Skeletal muscle satellite cell (primary cell): Measurements from ENCODE around the gene CCDC12.
"Not testable (repeated sequence)": the region's sequence is repeated elsewhere in the genome, so short reads cannot be mapped to it uniquely, and the experiment has no call there.

Experiments used
- H3K27me3 ChIP-seq: 2 replicates; pipeline ENCODE4 v1.7.0; 2013; ENCODE audit warnings: low read length; ENCODE audit not compliant: control insufficient read depth, insufficient read depth
- H3K36me3 ChIP-seq: 2 replicates; pipeline ENCODE4 v1.7.0; 2013; ENCODE audit warnings: mild to moderate bottlenecking, control low read depth, low read length; ENCODE audit not compliant: insufficient read depth
- H3K4me1 ChIP-seq: 2 replicates; pipeline ENCODE4 v1.7.0; 2013; ENCODE audit warnings: low read length; ENCODE audit not compliant: control insufficient read depth, insufficient read depth
- H3K4me2 ChIP-seq: 2 replicates; pipeline ENCODE4 v1.7.0; 2013; ENCODE audit warnings: mild to moderate bottlenecking, low read length
- H3K4me3 ChIP-seq: 2 replicates; pipeline ENCODE4 v1.7.0; 2013; ENCODE audit warnings: low read length
- H3K9ac ChIP-seq: 2 replicates; pipeline ENCODE4 v1.7.0; 2013; ENCODE audit warnings: mild to moderate bottlenecking, low read depth, low read length, moderate library complexity
- H3K9me3 ChIP-seq: replicated peaks from 2 replicates; pipeline ENCODE4 v1.7.0; 2013; ENCODE audit warnings: mild to moderate bottlenecking, control low read depth, low read length

Gene CCDC12

GRCh38 chr3:46970391-46971091 is 6.0 kb downstream of the CCDC12 start:
- H3K9ac ChIP-seq, result no peak overlapping the region

GRCh38 chr3:46968783-46969428 is 7.6 kb downstream of the CCDC12 start:
- Histone ChIP-seq H3K9ac (no peak overlapping the region), H3K9me3 (no peaks in the 10 kb centered on the region), H3K4me1 (peaks cover 24% of the 10 kb centered on the region), H3K36me3 (peaks cover 9% of the 10 kb centered on the region), H3K27me3 (no peaks in the 10 kb centered on the region), H3K4me2 (no peak overlapping the region), H3K4me3 (no peak overlapping the region)

More at GRCh38 chr3:46970391-46971091, 6.0 kb downstream of the CCDC12 start:
- peaks cover 20% of the 10 kb centered on the region for H3K4me1 ChIP-seq
- H3K36me3 ChIP-seq, result peaks cover 6% of the 10 kb centered on the region
- peak overlapping the region; percentile 1 for H3K4me2 ChIP-seq
- H3K9me3 ChIP-seq, result no peaks in the 10 kb centered on the region
- H3K4me3 ChIP-seq, result no peak overlapping the region
- no peaks in the 10 kb centered on the region for H3K27me3 ChIP-seq

GRCh38 chr3:46966811-46967210 is 9.7 kb downstream of the CCDC12 start:
- no peak overlapping the region for H3K4me2 ChIP-seq
- peaks cover 24% of the 10 kb centered on the region for H3K4me1 ChIP-seq
- H3K36me3 ChIP-seq, result peaks cover 8% of the 10 kb centered on the region
- no peak overlapping the region for H3K4me3 ChIP-seq
- no peak overlapping the region for H3K9ac ChIP-seq
- H3K27me3 ChIP-seq, result no peaks in the 10 kb centered on the region
- H3K9me3 ChIP-seq, result no peaks in the 10 kb centered on the region

- H3K9me3 ChIP-seq, result no peaks in the 10 kb centered on the region
- no peaks in the 10 kb centered on the region for H3K27me3 ChIP-seq
- H3K4me1 ChIP-seq, result peaks cover 21% of the 10 kb centered on the region
- H3K9ac ChIP-seq, result no peak overlapping the region
- H3K4me2 ChIP-seq, result no peak overlapping the region
- H3K36me3 ChIP-seq, result peaks cover 5% of the 10 kb centered on the region
- no peak overlapping the region for H3K4me3 ChIP-seq
Observed at GRCh38 chr3:46965151-46965550, 11.4 kb downstream of the CCDC12 start.

GRCh38 chr3:46964038-46964590 is 12.4 kb downstream of the CCDC12 start:
- not testable (repeated sequence) for H3K9me3 ChIP-seq, H3K36me3 ChIP-seq, H3K4me3 ChIP-seq, H3K9ac ChIP-seq, H3K4me2 ChIP-seq, H3K27me3 ChIP-seq
- H3K4me1 ChIP-seq, result peaks cover 31% of the 10 kb centered on the region

GRCh38 chr3:46962990-46963389 is 13.6 kb downstream of the CCDC12 start:
- H3K4me1 ChIP-seq, result peaks cover 27% of the 10 kb centered on the region

GRCh38 chr3:46962427-46962826 is 14.1 kb downstream of the CCDC12 start:
- Histone ChIP-seq H3K4me3 (no peak overlapping the region), H3K27me3 (no peaks in the 10 kb centered on the region), H3K4me2 (no peak overlapping the region), H3K9me3 (no peaks in the 10 kb centered on the region), H3K9ac (no peak overlapping the region), H3K4me1 (peaks cover 27% of the 10 kb centered on the region), H3K36me3 (peaks cover 3% of the 10 kb centered on the region)

More at GRCh38 chr3:46962990-46963389, 13.6 kb downstream of the CCDC12 start:
- Histone ChIP-seq H3K36me3 (peaks cover 3% of the 10 kb centered on the region), H3K9ac (no peak overlapping the region), H3K27me3 (no peaks in the 10 kb centered on the region), H3K9me3 (no peaks in the 10 kb centered on the region), H3K4me3 (no peak overlapping the region), H3K4me2 (no peak overlapping the region)

GRCh38 chr3:46960835-46961234 is 15.7 kb downstream of the CCDC12 start:
- H3K9ac ChIP-seq, result peak overlapping the region; percentile 0
- H3K27me3 ChIP-seq, result no peaks in the 10 kb centered on the region
- H3K4me2 ChIP-seq, result no peak overlapping the region
- H3K36me3 ChIP-seq, result peaks cover 3% of the 10 kb centered on the region
- no peak overlapping the region for H3K4me3 ChIP-seq
- H3K4me1 ChIP-seq, result peaks cover 27% of the 10 kb centered on the region
- H3K9me3 ChIP-seq, result no peaks in the 10 kb centered on the region

GRCh38 chr3:46960081-46960701 is 16.4 kb downstream of the CCDC12 start:
- H3K4me2 ChIP-seq, result no peak overlapping the region
- no peaks in the 10 kb centered on the region for H3K27me3 ChIP-seq
- peaks cover 1% of the 10 kb centered on the region for H3K36me3 ChIP-seq
- no peak overlapping the region for H3K4me3 ChIP-seq
- H3K9ac ChIP-seq, result peak overlapping the region; percentile 0
- H3K9me3 ChIP-seq, result no peaks in the 10 kb centered on the region
- H3K4me1 ChIP-seq, result peaks cover 27% of the 10 kb centered on the region

- Histone ChIP-seq H3K4me3 (no peak overlapping the region), H3K9me3 (no peaks in the 10 kb centered on the region), H3K4me1 (peaks cover 28% of the 10 kb centered on the region), H3K27me3 (no peaks in the 10 kb centered on the region), H3K9ac (no peak overlapping the region), H3K36me3 (no peaks in the 10 kb centered on the region), H3K4me2 (no peak overlapping the region)
Observed at GRCh38 chr3:46959161-46959511, 17.4 kb downstream of the CCDC12 start.

- Histone ChIP-seq H3K4me2 (no peak overlapping the region), H3K9ac (no peak overlapping the region), H3K27me3 (no peaks in the 10 kb centered on the region), H3K4me3 (no peak overlapping the region), H3K36me3 (no peaks in the 10 kb centered on the region), H3K4me1 (peaks cover 28% of the 10 kb centered on the region), H3K9me3 (no peaks in the 10 kb centered on the region)
Observed at GRCh38 chr3:46958467-46959160, 17.9 kb downstream of the CCDC12 start.
